NT2/D1 (cell line): ENCODE results near the gene SH2D6.

ENCODE experiments used
- SUZ12 ChIP-seq: IDR thresholded peaks from 2 replicates; pipeline ENCODE4 v1.6.1; 2011; ENCODE audit not compliant: insufficient read length, insufficient read depth; ENCODE audit errors: extremely low read depth
- YY1 ChIP-seq: IDR thresholded peaks from 2 replicates; pipeline ENCODE4 v1.6.1; 2011; ENCODE audit not compliant: insufficient read length, insufficient read depth
- ZNF274 ChIP-seq: IDR thresholded peaks from 2 replicates; pipeline ENCODE4 v1.6.1; 2011; ENCODE audit warnings: mild to moderate bottlenecking, low read depth, low read length

- TF ChIP-seq ZNF274 (no peak), YY1 (no peak), SUZ12 (no peak)
Measured at GRCh38 chr2:85459771-85460170, 41.3 kb downstream of the SH2D6 start.
